UCSD-AML1 (cell line): Measurements from ENCODE around the gene PAX5.

Source experiments
- DNase-seq: peaks from one replicate; lab custom pipeline; 2025; ENCODE audit not compliant: unreplicated experiment; lab: John Stamatoyannopoulos, UW

PAX5 gene

DNA sequence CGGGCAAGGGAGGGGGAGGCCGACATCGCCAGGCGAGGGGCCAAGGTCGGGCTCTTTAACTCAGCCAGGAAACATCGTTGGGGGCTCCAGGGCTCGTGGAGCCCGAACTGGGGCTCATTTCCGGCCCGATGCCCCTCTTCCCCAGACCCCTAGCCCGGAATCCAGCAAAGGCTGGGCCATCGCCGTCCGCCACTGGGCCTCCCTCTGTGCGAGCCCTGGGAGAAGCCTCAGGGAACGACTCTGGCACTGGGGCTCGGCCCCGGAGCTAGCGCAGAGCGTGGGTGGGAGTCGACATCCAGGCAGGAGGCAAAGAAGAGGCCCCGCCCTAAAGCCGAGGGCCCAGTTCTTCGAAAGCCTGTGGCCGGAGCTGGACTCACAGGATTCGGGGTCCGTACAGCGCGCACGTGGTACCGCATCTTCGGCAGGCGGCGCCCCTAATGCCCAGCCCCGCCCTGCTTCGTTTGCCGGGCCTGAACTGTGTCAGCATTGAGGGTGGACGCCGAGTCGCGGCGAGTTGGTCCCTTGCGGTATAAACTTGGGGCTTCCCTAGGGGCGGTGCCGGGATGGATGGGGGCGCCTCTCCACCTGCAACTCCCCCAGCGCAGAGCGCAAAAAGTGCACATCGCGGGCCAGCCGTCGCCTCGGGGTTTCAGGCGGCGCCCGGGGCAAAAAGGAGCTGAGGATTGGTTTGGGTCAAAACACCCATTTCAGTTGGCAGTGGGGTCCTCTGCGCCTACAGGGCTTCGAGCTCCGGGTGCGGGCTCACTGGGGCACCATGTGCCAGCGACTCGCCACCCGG is 3.6 kb upstream of the PAX5 start:
- DNase-seq: no peak

DNA sequence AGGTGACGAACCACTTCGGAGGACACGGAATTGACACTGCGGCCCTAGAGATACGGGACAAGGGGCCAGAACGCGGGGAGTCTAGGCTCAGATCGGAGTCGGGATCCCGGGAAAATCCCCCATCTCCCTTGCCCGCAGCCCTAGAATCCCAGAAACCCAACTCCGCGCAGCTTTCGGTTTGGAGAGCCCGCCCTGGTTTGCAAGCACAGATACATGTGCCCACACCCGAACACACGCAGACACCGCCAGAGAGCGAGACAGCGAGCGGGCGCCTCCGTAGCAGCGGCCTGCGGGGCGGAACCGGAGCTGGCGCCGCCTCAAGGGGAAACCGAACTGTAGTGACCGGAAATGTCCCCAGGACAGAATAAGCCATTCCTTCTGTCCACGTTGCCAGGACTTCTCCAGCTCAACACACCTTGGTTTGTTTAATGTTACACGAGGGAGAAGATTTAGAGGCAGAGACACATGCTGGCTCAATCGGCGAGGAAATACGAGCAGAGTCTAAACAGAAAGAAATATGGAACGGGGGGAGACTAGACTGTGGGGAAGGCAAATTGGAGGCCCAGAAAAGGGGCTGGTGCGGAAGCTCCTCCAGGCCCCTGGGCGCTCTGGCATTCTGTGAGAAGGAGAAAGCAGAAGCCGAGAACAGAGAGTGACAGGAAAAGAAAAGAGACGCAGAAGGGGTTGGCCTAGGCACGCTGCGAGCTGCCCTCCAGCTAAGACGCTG is 2.9 kb upstream of the PAX5 start:
- DNase-seq: peak; percentile 47

DNA sequence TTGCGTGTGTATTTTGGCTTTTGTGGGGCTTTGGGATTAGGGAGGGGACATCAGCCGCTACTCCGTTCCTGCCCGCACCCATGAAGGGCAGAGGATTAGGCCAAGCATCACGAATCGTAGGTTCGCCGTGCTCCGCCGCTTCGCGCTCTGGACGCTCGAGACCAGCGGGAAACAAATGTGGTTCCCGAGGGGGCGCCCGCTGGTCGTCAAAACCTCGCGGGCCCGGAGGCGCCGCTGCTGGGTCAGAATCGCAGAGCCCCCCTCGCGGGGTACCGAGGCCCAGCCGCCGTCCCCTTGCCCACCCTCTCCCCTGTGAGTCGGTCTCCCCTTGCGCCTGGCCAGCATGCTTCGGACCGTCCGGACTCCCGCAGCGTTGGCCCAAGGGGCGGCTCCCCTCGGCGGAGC is 2.3 kb upstream of the PAX5 start:
- DNase-seq: peak; percentile 47

DNA sequence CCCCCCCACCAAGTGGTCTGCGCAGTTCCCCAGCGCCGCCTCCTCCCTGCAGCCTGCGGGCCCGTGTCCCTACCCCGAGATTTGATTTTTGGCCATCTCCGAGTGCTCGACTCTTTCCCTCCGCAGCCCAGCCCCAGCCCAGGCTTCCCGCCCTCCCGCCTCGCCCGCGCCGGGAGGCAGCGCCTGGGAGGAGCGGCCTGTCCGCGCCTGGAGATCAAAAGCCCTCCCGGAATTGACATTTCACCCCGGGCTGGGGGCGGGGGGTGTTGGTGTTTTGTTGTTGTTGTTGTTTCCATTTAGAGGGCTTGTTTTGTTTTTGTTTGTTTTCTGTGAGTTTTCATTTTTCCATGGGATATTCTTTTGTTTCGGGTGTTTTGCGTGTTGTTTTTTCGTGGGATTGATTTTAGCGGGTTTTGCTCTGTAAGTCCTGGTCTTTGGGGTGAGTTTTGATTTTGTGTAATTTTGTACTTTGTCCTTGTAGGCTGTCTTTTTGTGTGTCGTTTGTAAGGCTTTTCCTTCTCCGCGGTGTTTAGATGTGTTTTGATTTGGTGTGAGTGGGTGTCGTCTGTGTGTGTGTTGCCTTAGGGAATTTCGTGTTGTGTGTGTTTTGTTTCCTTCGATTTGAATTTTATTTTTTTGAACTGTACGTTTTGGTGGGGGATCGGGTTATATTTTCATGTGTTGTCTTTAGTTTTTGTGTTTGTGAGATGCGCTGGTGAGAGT is 1.7 kb upstream of the PAX5 start:
- DNase-seq: no peak

DNA sequence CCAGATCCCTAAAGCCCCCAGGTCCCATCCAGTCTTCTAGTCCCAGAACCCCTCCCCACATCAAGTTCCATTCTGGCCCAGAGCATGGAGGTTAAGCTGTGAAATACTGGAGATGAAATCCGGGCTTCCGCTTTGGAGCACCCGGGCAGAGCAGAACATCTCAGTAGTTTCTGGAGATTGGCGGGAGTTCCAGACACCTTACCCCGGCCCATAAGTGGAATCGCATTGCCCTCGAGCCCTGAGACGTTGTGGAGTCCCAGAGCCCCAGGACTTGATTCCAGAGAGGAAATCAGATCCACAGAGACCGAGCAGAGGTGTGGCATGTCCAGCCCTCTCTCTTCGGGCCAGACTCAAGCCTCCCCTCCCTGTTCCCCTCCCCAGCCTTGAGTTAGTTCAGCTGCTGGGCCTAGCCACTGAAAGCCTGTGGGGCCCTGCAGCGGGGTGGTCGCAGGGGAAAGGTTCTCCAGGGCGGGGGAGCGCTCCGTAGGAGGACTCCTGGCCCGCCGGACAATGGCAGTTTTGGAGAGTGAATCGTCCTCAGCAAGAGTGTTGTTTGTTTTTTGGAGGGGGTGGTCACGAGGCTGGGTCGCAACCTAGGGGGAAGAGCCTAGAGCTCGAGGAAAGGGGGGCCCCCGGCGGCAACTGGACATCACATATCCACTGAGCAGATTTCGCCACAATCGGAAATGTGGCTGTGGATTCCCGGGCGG is 1.0 kb upstream of the PAX5 start:
- DNase-seq: no peak

DNA sequence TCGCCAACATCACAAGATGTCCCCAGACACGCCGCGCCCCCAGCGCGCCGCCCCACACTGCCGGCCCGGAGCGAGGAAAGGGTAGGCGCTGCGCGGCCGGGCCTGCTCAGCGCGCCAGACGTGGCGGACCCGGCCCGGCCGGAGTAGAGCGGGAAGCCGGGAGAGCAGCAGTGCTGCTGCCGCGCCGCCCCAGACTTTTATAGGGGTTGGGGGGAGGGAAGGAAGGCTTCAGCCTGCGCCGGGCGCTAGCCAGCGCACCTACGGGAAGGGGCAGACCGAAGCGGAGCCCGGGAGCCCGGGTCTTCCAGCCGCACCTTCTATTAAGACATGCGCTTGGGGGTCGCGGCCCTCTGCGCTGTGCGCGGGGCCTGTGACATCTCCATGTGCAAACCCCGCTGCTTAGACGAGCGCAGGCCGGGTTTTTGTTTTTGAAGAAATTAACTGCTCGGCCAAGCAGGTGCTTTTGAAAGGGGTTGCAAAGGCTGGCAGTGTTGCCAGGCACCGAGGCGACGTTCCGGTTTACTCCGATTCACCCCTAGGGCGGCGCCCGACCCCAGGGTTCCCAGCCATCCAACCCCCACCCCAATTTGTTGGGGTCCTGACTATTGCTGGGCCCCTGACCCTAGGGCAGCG is 353 bp upstream of the PAX5 start:
- DNase-seq: peak; percentile 69

DNA sequence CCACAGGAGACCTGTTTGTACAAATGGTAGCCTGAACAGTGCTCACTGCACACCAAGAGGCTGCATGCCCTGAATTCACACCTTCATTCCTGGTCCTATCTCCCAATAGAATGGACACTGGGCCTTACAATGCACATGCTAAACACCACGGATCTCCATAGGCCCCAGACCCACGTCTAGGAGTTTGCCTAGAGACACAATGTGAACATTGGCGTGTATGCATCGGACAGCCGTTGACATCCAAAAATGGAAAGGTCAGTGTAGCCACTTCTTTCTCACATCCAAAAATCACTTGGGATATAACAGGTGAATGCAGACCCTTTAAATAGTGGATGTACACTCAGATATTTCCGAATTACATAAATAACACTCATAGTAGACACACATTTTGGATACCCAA is 927 bp downstream of the PAX5 start:
- no peak for DNase-seq

DNA sequence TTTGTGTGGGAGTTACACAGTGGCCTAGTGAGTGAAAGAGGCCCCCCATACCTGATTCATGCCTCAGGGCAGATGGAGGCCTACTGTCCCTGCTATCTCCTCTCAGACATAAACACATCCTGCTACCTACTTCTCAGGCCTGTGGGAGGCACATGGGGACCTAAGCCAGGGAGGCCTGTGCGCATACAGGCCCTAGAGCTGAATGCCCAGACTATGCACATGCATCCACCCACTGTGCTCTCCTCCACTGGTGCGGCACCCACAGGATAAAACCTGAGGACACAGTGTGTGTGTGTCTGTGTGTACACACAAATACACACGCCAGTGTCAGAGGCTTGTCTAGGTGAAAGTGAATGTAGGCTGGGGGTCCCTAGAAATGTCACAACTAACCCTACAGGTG is 1.4 kb downstream of the PAX5 start:
- no peak for DNase-seq

DNA sequence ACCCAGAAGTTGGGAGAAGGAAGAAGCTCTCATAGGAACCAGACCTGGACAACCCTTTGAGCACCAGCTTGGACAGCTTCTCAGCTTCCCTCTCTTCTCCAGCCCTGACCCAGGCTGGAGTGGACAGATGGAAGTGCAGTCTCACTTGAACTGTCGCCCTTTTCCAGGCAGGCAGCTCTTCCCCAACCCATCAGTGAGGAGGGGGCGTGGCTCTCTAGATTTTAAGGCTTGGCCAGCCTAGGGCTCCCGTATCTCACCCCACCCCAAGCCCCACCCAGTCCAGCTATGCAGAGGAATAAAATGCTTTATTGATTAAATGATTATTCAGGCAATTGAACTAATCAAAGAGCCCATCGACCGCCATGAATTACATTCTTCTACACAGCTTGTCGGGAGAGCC is 2.2 kb downstream of the PAX5 start:
- no peak for DNase-seq

DNA sequence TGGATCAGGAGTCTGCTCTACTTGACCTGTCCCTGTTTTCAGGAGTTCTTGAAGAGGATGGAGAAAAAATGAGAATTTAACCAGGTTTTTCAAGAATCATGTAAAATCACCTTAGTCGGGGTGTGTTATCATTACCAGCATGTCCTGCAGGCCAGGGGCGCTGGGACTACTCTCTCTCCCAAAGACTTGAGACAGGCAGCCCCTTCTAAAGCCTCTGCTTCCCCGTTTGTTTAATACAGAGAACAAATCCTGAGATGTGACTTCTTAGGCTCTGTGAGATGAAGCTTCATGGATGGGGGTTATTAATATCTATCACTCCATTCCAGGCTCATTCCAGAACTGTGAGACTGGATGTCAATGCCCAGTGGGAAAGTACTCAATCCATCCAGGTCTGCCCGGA is 3.0 kb downstream of the PAX5 start:
- DNase-seq: no peak

DNA sequence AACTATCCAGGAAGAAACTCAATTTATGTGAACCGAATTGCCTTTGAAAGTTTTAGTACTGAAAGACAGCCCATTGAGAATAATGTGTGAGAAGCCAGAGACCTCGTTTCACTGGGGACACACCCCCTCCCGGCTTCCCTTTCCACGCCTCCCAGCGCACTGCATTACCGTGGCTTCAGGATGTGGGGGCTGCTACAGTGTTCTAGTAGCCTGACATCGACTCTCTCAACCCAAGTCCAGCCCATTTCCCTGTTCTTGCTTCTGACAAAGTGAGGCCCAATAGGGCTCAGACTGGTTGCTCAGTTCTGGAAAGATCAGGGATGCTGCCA is 3.5 kb downstream of the PAX5 start:
- DNase-seq: peak; percentile 28

DNA sequence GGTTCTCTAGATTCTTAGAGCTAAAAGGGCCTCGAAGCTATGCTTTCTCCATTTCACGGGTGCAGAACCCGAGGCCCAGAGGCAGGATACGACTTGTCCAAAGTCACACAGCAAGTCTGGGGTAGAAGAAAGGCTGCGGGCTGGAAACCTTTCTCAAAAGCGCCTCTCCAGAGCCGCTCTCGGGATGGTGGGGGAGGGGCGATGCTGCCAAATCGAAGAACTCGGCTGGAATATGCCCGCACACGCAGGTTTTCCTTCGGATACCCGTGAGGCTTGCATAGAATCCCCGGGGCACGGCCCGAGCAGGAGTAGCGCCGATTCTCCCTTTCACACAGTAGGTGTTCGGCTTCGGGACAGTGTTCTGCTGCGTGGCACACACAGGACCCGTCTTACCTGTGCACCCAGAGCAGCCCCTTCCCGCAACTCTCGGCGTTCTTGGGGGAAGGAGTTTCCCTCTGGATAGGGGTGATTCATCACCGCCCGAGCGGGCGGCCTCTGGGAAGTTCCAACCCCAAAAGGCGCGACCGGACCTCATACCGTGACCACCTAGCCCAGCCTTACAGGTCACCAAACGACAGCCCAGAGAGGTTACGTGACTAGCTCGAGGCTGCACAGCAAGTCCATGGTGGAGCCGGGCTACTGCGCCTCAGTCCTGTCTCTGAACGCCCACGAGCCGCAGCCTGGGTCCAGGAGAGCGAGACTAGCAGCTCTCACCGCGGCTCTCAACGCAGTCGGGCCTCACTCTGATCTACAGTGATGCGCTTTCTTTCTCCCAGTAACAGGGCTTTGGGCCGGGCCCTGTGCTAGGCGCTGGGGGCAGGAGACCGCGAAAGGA is 4.1 kb downstream of the PAX5 start:
- DNase-seq: no peak

DNA sequence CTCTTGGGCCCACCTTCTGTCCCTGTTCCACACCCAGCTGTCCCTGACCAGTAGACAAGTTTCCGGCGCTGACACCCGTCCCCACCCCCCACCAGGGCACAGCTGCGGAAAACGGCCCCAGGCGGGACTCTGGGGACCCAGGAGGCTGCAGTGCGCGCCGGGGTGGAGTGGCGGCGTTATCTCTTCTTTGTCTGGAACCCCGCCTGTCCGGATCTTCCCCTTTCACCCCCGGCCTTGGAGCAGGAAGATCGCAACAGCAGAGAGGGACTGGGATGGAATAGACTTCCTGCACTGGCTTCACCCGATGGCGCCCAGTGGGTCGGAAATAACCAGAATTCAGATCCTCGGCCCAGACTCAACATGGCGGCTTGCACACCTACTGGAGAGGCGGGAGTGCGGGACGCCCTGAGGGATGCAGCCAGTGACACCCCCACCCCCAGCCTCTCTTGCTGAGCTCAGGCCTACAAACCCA is 4.7 kb downstream of the PAX5 start:
- DNase-seq: no peak

DNA sequence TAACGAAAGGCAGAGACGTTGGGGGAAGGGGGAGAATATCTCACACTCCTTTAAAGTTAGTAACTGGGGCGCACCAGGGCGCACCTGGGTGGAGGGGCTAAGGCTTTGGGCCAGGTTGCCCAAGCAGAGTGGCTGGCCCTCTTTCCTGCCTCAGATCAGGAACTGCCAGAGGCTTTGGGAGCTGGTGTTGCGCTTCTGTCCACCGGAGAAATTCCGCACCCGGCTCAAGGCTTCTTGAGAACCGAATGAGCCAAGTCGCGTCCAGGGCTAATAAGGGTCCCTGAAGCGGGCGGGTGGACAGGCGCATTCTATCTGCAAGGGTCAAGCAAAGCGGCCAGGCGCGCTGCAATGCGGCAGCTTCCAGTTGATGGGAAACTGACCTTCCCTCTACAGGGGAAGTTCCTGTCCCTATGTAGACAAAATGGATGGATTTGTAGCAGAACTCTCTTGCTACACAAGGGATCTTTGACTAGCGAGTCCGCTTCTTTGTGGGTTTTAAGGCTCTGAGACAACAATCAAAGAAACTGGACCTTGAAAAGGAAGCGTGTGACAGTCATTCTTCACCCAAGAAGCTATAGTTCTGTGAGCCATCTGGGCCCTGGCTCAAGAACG is 5.5 kb downstream of the PAX5 start:
- no peak for DNase-seq

DNA sequence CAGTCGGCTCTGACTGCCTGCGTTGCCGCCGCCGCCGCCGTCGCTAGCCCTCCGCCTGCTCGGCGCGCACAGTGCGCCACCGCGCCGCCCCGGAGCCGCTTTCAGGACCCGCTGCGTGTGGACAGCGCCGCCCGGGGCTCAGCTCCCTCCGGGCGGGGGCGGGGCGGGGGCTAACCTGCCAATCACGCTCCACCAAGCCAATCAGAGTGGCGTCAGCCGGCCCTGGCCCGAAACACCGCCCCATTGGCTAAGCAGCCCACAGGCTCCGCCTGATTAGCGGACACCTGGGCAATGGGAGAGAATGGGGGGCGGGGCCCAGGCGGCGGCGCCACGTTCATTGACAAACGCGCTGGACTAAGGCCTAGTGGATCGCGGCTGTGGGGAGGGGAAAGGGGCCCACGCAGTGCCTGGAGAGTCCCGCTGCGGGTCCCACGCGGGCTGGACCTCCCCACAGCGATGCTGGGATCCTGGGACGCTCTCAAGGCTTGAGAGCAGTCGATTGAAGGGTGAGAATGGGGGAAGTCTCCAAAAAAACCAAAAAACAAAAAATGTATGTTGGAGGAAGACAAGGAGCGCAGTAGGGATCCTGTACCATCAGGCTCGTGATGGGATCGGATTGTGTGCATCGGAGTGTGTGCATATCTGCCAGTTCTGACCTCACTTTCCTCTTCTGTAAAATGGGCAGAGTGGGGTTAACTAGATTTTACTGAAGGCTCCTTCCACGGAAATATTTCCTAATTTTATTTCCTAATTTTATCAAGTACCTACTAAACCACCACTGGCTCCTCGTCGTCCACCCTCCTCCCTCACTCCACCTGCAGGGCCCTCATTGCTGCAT is 6.3 kb downstream of the PAX5 start:
- peak; percentile 97 for DNase-seq

DNA sequence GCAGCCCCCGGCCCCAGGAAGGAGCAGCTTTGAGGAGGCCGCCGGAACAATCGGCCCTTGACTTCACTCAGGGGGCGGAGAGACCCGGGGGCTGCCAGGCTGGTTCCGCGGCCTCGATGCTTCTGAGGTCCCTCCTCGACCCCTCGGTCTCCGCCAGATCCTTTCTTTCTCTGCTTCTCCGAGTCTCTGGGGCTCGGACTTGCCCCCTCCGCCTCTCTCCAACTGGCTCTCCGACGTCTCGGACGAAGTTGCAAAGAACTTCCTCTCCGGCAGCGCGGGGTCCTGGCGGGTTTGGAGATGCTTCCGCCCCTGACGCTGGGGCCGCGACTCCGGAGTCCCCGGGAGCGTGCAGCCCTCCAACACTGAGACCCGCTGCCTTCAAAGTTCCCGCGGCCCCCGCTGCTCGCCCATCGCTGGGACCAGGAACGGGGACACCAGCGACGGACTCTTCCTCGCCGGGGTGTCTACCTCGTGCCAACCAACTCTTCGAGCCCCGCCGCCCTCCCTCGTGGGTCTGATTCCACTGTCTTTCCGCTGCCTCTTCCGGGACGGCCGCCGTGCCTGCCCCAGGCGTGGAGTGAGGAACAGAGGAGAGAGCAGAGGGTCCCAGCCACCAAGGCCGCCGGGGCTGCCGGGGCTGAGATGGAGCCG is 7.0 kb downstream of the PAX5 start:
- no peak for DNase-seq

DNA sequence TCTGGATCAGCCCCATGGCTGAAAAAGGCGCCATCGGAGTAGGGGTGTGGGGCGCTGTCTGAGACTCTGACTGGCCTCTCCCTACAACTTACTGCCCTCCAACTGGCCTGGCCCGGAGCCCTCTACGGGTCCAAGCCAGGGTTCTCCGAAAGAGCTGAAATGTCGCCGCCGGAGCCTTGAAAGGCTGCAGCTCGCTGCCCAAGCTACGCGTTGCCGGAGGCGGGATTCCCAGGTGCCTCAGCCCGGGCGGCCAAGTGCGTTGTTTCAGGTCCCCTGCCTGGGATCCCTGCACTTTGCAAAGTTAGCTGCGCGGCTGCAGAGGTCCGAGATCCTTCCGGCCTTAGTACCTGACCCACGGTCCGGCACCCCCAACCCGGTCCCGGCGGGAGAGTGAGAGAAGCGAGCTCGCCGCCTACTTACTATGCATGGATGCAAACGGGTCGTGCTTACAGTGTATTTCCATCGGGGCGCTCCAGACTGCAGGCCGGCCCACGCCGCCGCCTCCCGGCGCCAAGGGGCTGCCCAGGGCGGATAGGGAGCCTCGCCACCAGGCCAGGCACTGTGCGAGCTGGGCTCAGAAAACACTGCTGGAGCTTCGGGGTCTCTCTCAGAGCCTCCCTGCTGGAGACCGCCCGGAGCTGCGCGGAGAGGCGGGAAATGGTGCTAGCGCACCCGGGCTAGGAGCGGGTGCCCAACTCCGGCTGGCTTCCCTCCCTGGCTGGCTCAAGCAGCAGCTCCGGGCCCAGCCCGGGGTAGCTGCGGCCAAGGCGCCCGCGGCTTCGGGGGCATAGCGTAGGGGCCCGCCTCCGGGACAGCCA is 7.7 kb downstream of the PAX5 start:
- DNase-seq: no peak

DNA sequence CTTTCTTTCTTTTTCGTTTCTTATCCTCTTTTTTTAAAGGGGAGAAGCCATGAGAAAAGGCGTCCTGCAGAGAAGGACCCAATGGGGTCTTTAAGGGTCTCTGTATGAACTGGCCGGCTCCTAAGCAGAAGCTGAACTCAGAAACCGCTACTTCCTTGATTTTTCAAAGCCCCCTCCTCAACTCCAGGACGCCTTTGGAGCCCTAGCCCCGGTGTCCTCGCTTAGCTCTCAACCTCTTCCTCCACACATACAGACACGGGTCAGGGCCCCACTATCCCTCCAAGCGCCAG is 8.3 kb downstream of the PAX5 start:
- no peak for DNase-seq
